Spleen (tissue), 7 donors: ENCODE data around the gene TUBGCP2.

Experiments used
- POLR2AphosphoS5 ChIP-seq, 3 donors: sonication (generic); formaldehyde crosslinking; IDR thresholded peaks; one replicate each; pipeline ENCODE4 v1.5.1; 2017; ENCODE audit warnings: antibody characterized with exemption in 3 of 3
- TF ChIP-seq, protein P1 (sequence below), 11 experiments: fragments of 200-600 bp in 7 of 11; fragments of 450-650 bp in 4 of 11; sonication (generic) in 4 of 11; IDR thresholded peaks in 8 of 11; conservative IDR thresholded peaks in 3 of 11; 1 replicate in 7 of 11; 2 replicates in 4 of 11; pipeline versions ENCODE4 v1.4.0 to v1.8.0; 2016 to 2021; ENCODE audit warnings: antibody characterized with exemption in 11 of 11, inconsistent platforms in 4 of 11, mild to moderate bottlenecking in 1 of 11
- donor health status: DM: no; HTN: no; CAD: no; lungs with moderate emphysema.
- donor health status: DM: no; HTN: no; CAD: no.
- donor health status: DM: no; HTN: no; CAD: no.

DNA sequence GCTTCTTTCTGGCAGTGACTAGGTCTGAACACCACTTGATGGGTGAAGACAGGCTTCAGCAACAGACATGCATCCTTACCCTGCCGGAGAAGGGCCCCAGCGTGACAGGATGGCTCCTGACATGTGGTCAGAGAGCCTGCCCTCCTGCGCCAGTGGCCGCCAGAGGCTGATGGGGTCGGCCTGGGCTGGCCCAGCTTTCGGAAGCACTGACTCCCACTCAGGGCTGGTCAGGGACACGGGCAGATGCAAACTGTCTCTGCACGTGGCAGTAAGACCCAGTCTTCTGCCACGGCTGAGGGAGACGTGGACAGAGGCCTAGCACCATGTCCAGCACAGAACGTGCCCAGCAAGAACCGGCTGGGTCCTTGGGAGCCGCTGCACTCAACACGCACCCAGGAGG lies 10.2 kb downstream of the TUBGCP2 start:
- TF ChIP-seq POLR2AphosphoS5 (IDR thresholded peaks at IDR 0.05) = no peak
- TF ChIP-seq, protein P1, sequence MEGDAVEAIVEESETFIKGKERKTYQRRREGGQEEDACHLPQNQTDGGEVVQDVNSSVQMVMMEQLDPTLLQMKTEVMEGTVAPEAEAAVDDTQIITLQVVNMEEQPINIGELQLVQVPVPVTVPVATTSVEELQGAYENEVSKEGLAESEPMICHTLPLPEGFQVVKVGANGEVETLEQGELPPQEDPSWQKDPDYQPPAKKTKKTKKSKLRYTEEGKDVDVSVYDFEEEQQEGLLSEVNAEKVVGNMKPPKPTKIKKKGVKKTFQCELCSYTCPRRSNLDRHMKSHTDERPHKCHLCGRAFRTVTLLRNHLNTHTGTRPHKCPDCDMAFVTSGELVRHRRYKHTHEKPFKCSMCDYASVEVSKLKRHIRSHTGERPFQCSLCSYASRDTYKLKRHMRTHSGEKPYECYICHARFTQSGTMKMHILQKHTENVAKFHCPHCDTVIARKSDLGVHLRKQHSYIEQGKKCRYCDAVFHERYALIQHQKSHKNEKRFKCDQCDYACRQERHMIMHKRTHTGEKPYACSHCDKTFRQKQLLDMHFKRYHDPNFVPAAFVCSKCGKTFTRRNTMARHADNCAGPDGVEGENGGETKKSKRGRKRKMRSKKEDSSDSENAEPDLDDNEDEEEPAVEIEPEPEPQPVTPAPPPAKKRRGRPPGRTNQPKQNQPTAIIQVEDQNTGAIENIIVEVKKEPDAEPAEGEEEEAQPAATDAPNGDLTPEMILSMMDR (IDR thresholded peaks at IDR 0.05 in 8 of 11, conservative IDR thresholded peaks at IDR 0.05 in 3 of 11) = no peak
